ENCODE data around the gene ILDR2. TPM values are rescaled to one million over a fixed set of nuclear protein-coding genes. Genes with fewer than 3 reads are reported as not detected.

The ILDR2 gene
- total RNA-seq, 1 experiment from 2014 or later = 0.42 TPM

DNA sequence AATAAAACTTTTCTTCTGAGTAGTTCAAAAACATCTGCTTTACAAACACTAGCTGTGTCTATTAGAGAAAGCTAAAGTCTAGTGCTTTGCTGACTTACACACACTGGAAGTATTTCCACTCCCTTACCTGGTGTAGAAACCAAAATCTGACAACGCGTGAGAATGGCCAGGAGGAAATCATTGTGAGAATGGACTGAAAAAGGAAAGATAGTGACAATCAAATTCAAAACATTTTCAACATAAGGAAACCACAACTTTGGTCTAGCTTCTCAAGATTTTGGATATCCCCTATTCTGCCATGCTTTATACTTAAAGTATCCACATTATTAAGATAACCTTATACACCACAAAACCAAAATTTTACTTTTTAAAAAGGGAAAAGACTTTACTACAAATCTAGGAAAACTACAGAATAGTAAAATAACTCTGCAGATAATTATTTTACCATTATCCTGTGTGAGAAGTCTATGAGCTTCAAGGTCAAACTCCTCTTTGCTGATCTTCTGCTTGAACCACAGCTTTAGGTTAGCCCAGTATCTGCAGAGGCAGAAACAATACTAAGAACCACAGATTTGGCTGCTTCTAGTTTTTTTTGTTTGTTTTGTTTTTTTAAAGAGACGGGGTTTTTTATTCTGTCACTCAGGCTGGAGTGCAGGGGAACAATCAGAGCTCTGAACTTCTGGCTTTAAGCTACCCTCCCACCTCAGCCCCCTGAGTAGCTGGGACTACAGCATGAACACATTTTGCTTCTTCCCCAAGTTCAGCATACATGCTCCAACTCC, 105.8 kb downstream of the ILDR2 start:
- H3K27ac Mint-ChIP-seq (ENCODE audit: low read depth, unreplicated experiment) = peak overlapping the region; percentile 47
- ChIA-PET POLR2A (interaction anchor here (0.6 to 2.7 kb wide), 5 partner anchors 12 to 350 kb away, joined by 3 to 10 read pairs (median 3); partner anchors contain the start of gene POGK), CTCF (interaction anchor here (0.5 to 2.1 kb wide), 11 partner anchors 20 to 1223 kb away, joined by 3 to 11 read pairs (median 3); no protein-coding TSS in a partner anchor)
- TF ChIP-seq, protein P1, sequence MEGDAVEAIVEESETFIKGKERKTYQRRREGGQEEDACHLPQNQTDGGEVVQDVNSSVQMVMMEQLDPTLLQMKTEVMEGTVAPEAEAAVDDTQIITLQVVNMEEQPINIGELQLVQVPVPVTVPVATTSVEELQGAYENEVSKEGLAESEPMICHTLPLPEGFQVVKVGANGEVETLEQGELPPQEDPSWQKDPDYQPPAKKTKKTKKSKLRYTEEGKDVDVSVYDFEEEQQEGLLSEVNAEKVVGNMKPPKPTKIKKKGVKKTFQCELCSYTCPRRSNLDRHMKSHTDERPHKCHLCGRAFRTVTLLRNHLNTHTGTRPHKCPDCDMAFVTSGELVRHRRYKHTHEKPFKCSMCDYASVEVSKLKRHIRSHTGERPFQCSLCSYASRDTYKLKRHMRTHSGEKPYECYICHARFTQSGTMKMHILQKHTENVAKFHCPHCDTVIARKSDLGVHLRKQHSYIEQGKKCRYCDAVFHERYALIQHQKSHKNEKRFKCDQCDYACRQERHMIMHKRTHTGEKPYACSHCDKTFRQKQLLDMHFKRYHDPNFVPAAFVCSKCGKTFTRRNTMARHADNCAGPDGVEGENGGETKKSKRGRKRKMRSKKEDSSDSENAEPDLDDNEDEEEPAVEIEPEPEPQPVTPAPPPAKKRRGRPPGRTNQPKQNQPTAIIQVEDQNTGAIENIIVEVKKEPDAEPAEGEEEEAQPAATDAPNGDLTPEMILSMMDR (IDR thresholded peaks at IDR 0.05; ENCODE audit: unreplicated experiment) = no peak
- H3K9me3 Mint-ChIP-seq (ENCODE audit: unreplicated experiment) = no peaks in the 10 kb centered on the region
- intact Hi-C loops (cut with micrococcal nuclease) = no loop called here
- BruUV-seq (replicated peaks) = no TSS peak
- H3K4me3 Mint-ChIP-seq (ENCODE audit: unreplicated experiment) = no peak overlapping the region
- DNase-seq (ENCODE audit: unreplicated experiment) = no peak
- peaks cover 42% of the 10 kb centered on the region for H3K4me1 Mint-ChIP-seq (ENCODE audit: insufficient read depth, unreplicated experiment)
- peaks cover 45% of the 10 kb centered on the region for H3K36me3 Mint-ChIP-seq (ENCODE audit: insufficient read depth, unreplicated experiment)
- H3K27me3 Mint-ChIP-seq (ENCODE audit: insufficient read depth, unreplicated experiment) = no peaks in the 10 kb centered on the region

DNA sequence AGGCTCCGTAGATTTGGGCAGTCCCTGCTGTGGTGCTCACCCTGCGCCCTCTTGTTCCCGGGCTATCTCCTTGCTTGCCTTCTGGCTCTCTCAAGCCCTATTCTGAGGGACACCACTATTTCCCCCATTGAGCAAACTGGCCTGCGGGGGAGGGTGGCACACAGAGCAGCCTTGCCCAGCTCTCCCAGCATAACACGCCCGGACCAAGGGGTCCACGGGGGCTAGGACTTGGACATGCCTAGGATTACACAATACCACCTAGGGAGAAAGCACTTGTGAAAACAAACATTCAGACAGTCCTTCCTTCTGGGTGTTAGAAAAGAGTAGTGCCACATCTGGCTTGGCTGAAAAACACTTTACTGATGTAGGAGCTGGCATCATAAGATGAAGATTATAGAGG, 106.7 kb downstream of the ILDR2 start:
- TF ChIP-seq, protein P1 (IDR thresholded peaks at IDR 0.05; ENCODE audit: unreplicated experiment) = no peak
- Mint-ChIP-seq H3K4me1 (ENCODE audit: insufficient read depth, unreplicated experiment) (peaks cover 40% of the 10 kb centered on the region), H3K4me3 (ENCODE audit: unreplicated experiment) (no peak overlapping the region), H3K27me3 (ENCODE audit: insufficient read depth, unreplicated experiment) (no peaks in the 10 kb centered on the region), H3K36me3 (ENCODE audit: insufficient read depth, unreplicated experiment) (peaks cover 54% of the 10 kb centered on the region), H3K27ac (ENCODE audit: low read depth, unreplicated experiment) (peak overlapping the region; percentile 47), H3K9me3 (ENCODE audit: unreplicated experiment) (no peaks in the 10 kb centered on the region)
- intact Hi-C loops (cut with micrococcal nuclease) = no loop called here
- ChIA-PET CTCF (interaction anchor here (0.5 to 2.1 kb wide), 8 partner anchors 28 to 1123 kb away, joined by 3 to 11 read pairs (median 3); no protein-coding TSS in a partner anchor), POLR2A (interaction anchor here (0.6 to 2.7 kb wide), 5 partner anchors 7 to 351 kb away, joined by 3 to 10 read pairs (median 4); partner anchors contain the start of genes POGK and TADA1)
- no peak for DNase-seq (ENCODE audit: unreplicated experiment)
- no TSS peak for BruUV-seq (replicated peaks)

DNA sequence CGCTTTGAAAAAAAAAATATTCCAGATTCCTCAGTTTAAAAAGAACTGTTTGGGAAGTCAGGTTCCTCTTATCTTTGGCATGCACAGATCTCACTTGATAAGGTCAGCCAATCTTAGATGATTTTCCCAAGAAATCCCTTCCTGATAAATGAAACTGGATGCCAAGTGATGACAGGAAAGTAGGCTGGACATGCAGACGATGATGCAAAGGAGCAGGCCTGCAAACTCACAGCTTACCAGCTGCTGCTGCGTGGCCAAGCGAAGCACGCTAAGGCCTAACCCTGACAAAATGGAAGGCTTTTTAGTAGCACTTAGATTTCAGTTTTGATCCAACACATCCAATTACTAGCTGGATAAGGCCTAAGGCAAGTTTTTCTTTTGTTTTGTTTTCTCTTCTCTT, 109.4 kb downstream of the ILDR2 start:
- BruUV-seq (replicated peaks) = no TSS peak
- no peak for DNase-seq (ENCODE audit: unreplicated experiment)
- POLR2A ChIA-PET = interaction anchor here (0.7 kb wide), 1 partner anchor 8 kb away, joined by 4 read pairs; no protein-coding TSS in a partner anchor

DNA sequence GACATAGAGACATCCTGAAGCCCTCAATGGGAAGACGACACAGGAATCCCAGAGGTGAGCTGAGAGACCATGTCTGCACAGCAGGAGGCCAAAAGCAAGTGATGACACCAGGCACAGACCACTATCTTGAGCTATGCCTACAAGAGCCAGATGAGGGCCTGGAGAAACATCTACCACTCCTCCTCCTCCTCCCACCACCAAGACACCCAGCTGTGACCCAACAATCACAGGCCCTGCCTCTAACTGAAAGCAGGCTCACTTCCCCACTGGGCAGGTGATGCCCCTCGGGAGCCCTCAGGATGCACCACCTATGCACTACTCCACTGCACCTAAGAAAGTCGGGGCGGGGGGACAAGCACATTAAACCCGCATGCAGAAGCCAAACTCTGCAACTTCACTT, 115.7 kb downstream of the ILDR2 start:
- H3K4me3 Mint-ChIP-seq (ENCODE audit: unreplicated experiment) = no peak overlapping the region
- H3K4me1 Mint-ChIP-seq (ENCODE audit: insufficient read depth, unreplicated experiment) = no peaks in the 10 kb centered on the region
- TF ChIP-seq, protein P1 (IDR thresholded peaks at IDR 0.05; ENCODE audit: unreplicated experiment) = no peak
- no peaks in the 10 kb centered on the region for H3K27me3 Mint-ChIP-seq (ENCODE audit: insufficient read depth, unreplicated experiment)
- ChIA-PET CTCF (interaction anchor here (0.5 to 4.2 kb wide), 3 partner anchors 38 to 583 kb away, joined by 3 to 12 read pairs (median 3); no protein-coding TSS in a partner anchor), POLR2A (interaction anchor here (1.0 to 1.7 kb wide), 3 partner anchors 8 to 16 kb away, joined by 5 to 11 read pairs (median 5); partner anchors contain the start of gene TADA1)
- DNase-seq (ENCODE audit: unreplicated experiment) = no peak
- H3K9me3 Mint-ChIP-seq (ENCODE audit: unreplicated experiment) = no peaks in the 10 kb centered on the region
- no TSS peak for BruUV-seq (replicated peaks)
- intact Hi-C loops (cut with micrococcal nuclease) = no loop called here
- peaks cover 96% of the 10 kb centered on the region for H3K36me3 Mint-ChIP-seq (ENCODE audit: insufficient read depth, unreplicated experiment)
- no peak overlapping the region for H3K27ac Mint-ChIP-seq (ENCODE audit: low read depth, unreplicated experiment)

More for the DNA sequence above, 109.4 kb downstream of the ILDR2 start:
- H3K27ac Mint-ChIP-seq (ENCODE audit: low read depth, unreplicated experiment) = no peak overlapping the region
- TF ChIP-seq, protein P1 (IDR thresholded peaks at IDR 0.05; ENCODE audit: unreplicated experiment) = no peak
- peaks cover 25% of the 10 kb centered on the region for H3K4me1 Mint-ChIP-seq (ENCODE audit: insufficient read depth, unreplicated experiment)
- no peak overlapping the region for H3K4me3 Mint-ChIP-seq (ENCODE audit: unreplicated experiment)
- intact Hi-C loops (cut with micrococcal nuclease) = no loop called here
- peaks cover 74% of the 10 kb centered on the region for H3K36me3 Mint-ChIP-seq (ENCODE audit: insufficient read depth, unreplicated experiment)
- H3K27me3 Mint-ChIP-seq (ENCODE audit: insufficient read depth, unreplicated experiment) = no peaks in the 10 kb centered on the region
- no peaks in the 10 kb centered on the region for H3K9me3 Mint-ChIP-seq (ENCODE audit: unreplicated experiment)
- CTCF ChIA-PET = interaction anchor here (0.6 to 3.4 kb wide), 2 partner anchors 193 to 509 kb away, joined by 3 to 23 read pairs; no protein-coding TSS in a partner anchor

Measured in MCF 10A (cell line).